ENCODE results near the gene OXCT1. TPM values are rescaled to one million over a fixed set of nuclear protein-coding genes. Genes with fewer than 3 reads are reported as not detected.

OXCT1 gene
- total and polyA plus RNA-seq, 9 of the 15 experiments (the other 6 are each of a cell fraction or from before 2014, with no cell fraction given): 24.7 to 61.2 (median 41.9) TPM

GRCh38 chr5:41903892-41904799, 33.9 kb upstream of the OXCT1 start, which contains the start of gene RIMOC1 (continued):
- TF ChIP-seq SREBF1 (IDR thresholded peaks at IDR 0.05; ENCODE audit: borderline replicate concordance, low read depth, low read length) (peak; percentile 99), NR1H2 (CRISPR knock-in tag; IDR thresholded peaks at IDR 0.05) (peak; percentile 92; the same call in 1 of the 2 replicates), RBM39 (optimal IDR thresholded peaks at IDR 0.05; ENCODE audit: low read depth, low read length) (no peak), KLF16 (IDR thresholded peaks at IDR 0.05) (peak; percentile 96), ZFP30 (CRISPR knock-in tag; IDR thresholded peaks at IDR 0.05; ENCODE audit: borderline replicate concordance) (no peak), GATA2 (CRISPR knock-in tag; IDR thresholded peaks at IDR 0.05) (no peak), TAF7 (tag; IDR thresholded peaks at IDR 0.05) (peak; percentile 96), FOXO4 (CRISPR knock-in tag; IDR thresholded peaks at IDR 0.05) (0 out of 2 replicates have a peak, but pooled peaks have one; percentile 21), CREB1 (IDR thresholded peaks at IDR 0.05) (peak; percentile 91), CREB1 (CRISPR knock-in tag; IDR thresholded peaks at IDR 0.05) (peak; percentile 90), CHD4 (IDR thresholded peaks at IDR 0.05; ENCODE audit: insufficient read depth, insufficient replicate concordance, low read depth, low read length, poor library complexity, severe bottlenecking) (no peak), TCF7L2 (IDR thresholded peaks at IDR 0.05; ENCODE audit: low read depth, low read length) (no peak), XRCC3 (IDR thresholded peaks at IDR 0.05) (no peak), BCL6 (CRISPR knock-in tag; IDR thresholded peaks at IDR 0.05) (no peak), ELK3 (CRISPR knock-in tag; IDR thresholded peaks at IDR 0.05) (no peak), HNRNPK (IDR thresholded peaks at IDR 0.05; ENCODE audit: low read depth, low read length, poor library complexity, severe bottlenecking) (no peak), NFE2 (IDR thresholded peaks at IDR 0.05; ENCODE audit: low read depth) (no peak), MXD1 (CRISPR knock-in tag; IDR thresholded peaks at IDR 0.05; ENCODE audit: borderline replicate concordance, poor library complexity, severe bottlenecking) (peak; percentile 28), PKNOX1 (IDR thresholded peaks at IDR 0.05) (peak; percentile 92), ZFP91 (CRISPR knock-in tag; IDR thresholded peaks at IDR 0.05) (no peak), DACH1 (IDR thresholded peaks at IDR 0.05; ENCODE audit: partially characterized antibody) (peak; percentile 81), JUN (IDR thresholded peaks at IDR 0.05; ENCODE audit: borderline replicate concordance, low read depth, low read length) (peak; percentile 59; the same call in 1 of the 2 replicates), JUN (CRISPR knock-in tag; IDR thresholded peaks at IDR 0.05; ENCODE audit: borderline replicate concordance) (no peak)

Measured in K562 (cell line).